Measurements from ENCODE around the gene AFF3. TPM values are rescaled to one million over a fixed set of nuclear protein-coding genes. Genes with fewer than 3 reads are reported as not detected.

The AFF3 gene
- total and polyA plus RNA-seq, 2 donors (not counting 3 experiments of a cell fraction or from before 2014, with no cell fraction given) = 0.06 to 0.07 TPM

- Histone ChIP-seq H3K27me3 (ENCODE audit: control insufficient read depth in 2 of 2, insufficient read depth in 2 of 2, low read length in 2 of 2) (peaks cover 0 to 3% of the 10 kb centered on the region in 2 experiments), H2AFZ (ENCODE audit: low read depth, low read length) (no peak overlapping the region), H3K9ac (replicated peaks; ENCODE audit: extremely low read depth, insufficient read depth, low read length) (no peak overlapping the region), H4K20me1 (replicated peaks; ENCODE audit: control insufficient read depth, extremely low read depth, insufficient read depth, low read length) (no peaks in the 10 kb centered on the region), H3K9me1 (replicated peaks; ENCODE audit: control insufficient read depth, extremely low read depth, insufficient read depth, low read length) (no peaks in the 10 kb centered on the region), H3K4me1 (ENCODE audit: control insufficient read depth, extremely low read depth, insufficient read depth, low read length) (no peaks in the 10 kb centered on the region), H3K4me3 (replicated peaks in 1 of 3; ENCODE audit: insufficient read depth in 1 of 3, low read depth in 1 of 3, low read length in 3 of 3) (no peak overlapping the region), H3K4me2 (ENCODE audit: insufficient read depth, low read length) (no peak overlapping the region), H3K27ac (ENCODE audit: insufficient read depth, low read depth, low read length) (no peak overlapping the region), H3K9me3 (replicated peaks; ENCODE audit: control insufficient read depth, insufficient read depth, low read length) (no peaks in the 10 kb centered on the region), H3K79me2 (ENCODE audit: control insufficient read depth, insufficient read depth, low read length) (no peaks in the 10 kb centered on the region), H3K36me3 (ENCODE audit: control insufficient read depth in 2 of 2, extremely low read depth in 1 of 2, insufficient read depth in 2 of 2, low read length in 2 of 2) (no peaks in the 10 kb centered on the region)
- no peak for TF ChIP-seq CTCF (IDR thresholded peaks at IDR 0.05; ENCODE audit: extremely low read depth in 1 of 2, insufficient read depth in 1 of 2, low read depth in 1 of 2, low read length in 2 of 2)
- TF ChIP-seq POLR2AphosphoS5 (IDR thresholded peaks at IDR 0.05; ENCODE audit: insufficient read depth, low read depth, low read length) = no peak
- no peak for TF ChIP-seq GATA2 (IDR thresholded peaks at IDR 0.05; ENCODE audit: insufficient read depth, insufficient read length, low read depth, low read length)
- no peak for TF ChIP-seq POLR2A (IDR thresholded peaks at IDR 0.05; ENCODE audit: low read depth, low read length)
- TF ChIP-seq MYC (IDR thresholded peaks at IDR 0.05; ENCODE audit: low read depth, low read length) = no peak
- TF ChIP-seq FOS (IDR thresholded peaks at IDR 0.05; ENCODE audit: borderline replicate concordance, insufficient read depth, low read length) = no peak
- no peak for TF ChIP-seq EZH2 (IDR thresholded peaks at IDR 0.05; ENCODE audit: borderline replicate concordance, low read depth, low read length, severe bottlenecking)
- TF ChIP-seq JUN (IDR thresholded peaks at IDR 0.05; ENCODE audit: borderline replicate concordance, insufficient read depth, insufficient read length, low read depth) = no peak
- no peak for TF ChIP-seq MAX (IDR thresholded peaks at IDR 0.05; ENCODE audit: insufficient read depth, insufficient read length)
- dilution Hi-C loops (cut with MboI; ENCODE audit: extremely low pct_ligation_motif_present, low sequenced_read_pairs) = no loop called here
- FAIRE-seq (no peak), DNase-seq (ENCODE audit: low read depth, low spot score) (no peak)
- ChIA-PET CTCF (interaction anchor here (2.3 kb wide), 1 partner anchor 201 kb away, joined by 7 read pairs; no protein-coding TSS in a partner anchor), POLR2A (no interaction called here)
- BruUV-seq (replicated peaks) = no TSS peak
- intact Hi-C loops (cut with micrococcal nuclease) = no loop called here
Observed at GRCh38 chr2:100019499-100019898, 122.9 kb downstream of the AFF3 start.
